Endodermal cell (in vitro differentiated cells): ENCODE measurements around the gene EDC4. TPM values are rescaled to one million over a fixed set of nuclear protein-coding genes. Genes with fewer than 3 reads are reported as not detected.

Source experiments
- DNase-seq: peaks from one replicate; pipeline ENCODE4 v3.0.0-alpha.2; 2017
- H3K27ac ChIP-seq: 2 replicates; pipeline ENCODE4 v1.5.1; 2013; ENCODE audit warnings: mild to moderate bottlenecking, low read depth, low read length, moderate library complexity
- H3K27me3 ChIP-seq: 2 replicates; pipeline ENCODE4 v1.6.1; 2013; ENCODE audit warnings: mild to moderate bottlenecking, low read length, moderate library complexity; ENCODE audit not compliant: insufficient read depth, control insufficient read depth, poor library complexity, severe bottlenecking
- H3K36me3 ChIP-seq: 2 replicates; pipeline ENCODE4 v1.7.0; 2013; ENCODE audit warnings: mild to moderate bottlenecking, low read length, moderate library complexity; ENCODE audit not compliant: control insufficient read depth, insufficient read depth
- H3K4me1 ChIP-seq: one replicate; pipeline ENCODE4 v1.7.0; 2013; ENCODE audit warnings: low read length; ENCODE audit not compliant: control insufficient read depth, insufficient read depth
- H3K4me3 ChIP-seq: 2 replicates; pipeline ENCODE4 v1.5.1; 2013; ENCODE audit warnings: mild to moderate bottlenecking, low read length, moderate library complexity
- H3K9ac ChIP-seq: 2 replicates; pipeline ENCODE4 v1.6.1; 2013; ENCODE audit warnings: mild to moderate bottlenecking, low read length, moderate library complexity; ENCODE audit not compliant: poor library complexity, severe bottlenecking; ENCODE audit errors: extremely low read depth
- H3K9me3 ChIP-seq: 2 replicates; pipeline ENCODE4 v1.6.1; 2013; ENCODE audit warnings: mild to moderate bottlenecking, low read length, moderate library complexity; ENCODE audit not compliant: control insufficient read depth
- H3K27ac Mint-ChIP-seq: 2 replicates; pipeline ENCODE4 v1.8.0; 2020; ENCODE audit warnings: mixed read lengths
- H3K27me3 Mint-ChIP-seq: 2 replicates; pipeline ENCODE4 v1.8.0; 2021; ENCODE audit warnings: mild to moderate bottlenecking, mixed read lengths; ENCODE audit not compliant: insufficient read depth
- H3K36me3 Mint-ChIP-seq: 2 replicates; pipeline ENCODE4 v1.8.0; 2020; ENCODE audit warnings: low read depth, mixed read lengths
- H3K4me1 Mint-ChIP-seq: 2 replicates; pipeline ENCODE4 v1.8.0; 2020; ENCODE audit warnings: mixed read lengths
- H3K4me3 Mint-ChIP-seq: 2 replicates; pipeline ENCODE4 v1.8.0; 2020; ENCODE audit warnings: mild to moderate bottlenecking, moderate library complexity, mixed read lengths
- H3K9me3 Mint-ChIP-seq: 2 replicates; pipeline ENCODE4 v1.8.0; 2020; ENCODE audit warnings: mild to moderate bottlenecking, mixed read lengths
- CTCF ChIP-seq: fragments of 200-600 bp; sonication (generic); conservative IDR thresholded peaks from 2 replicates; pipeline ENCODE4 v1.5.0; 2021; ENCODE audit warnings: antibody characterized with exemption, mild to moderate bottlenecking
- WGBS, 2 experiments: methylation state at CpG; one replicate each; pipeline versions ENCODE4 v1.1.5 to v1.1.7; 2013; ENCODE audit warnings: missing lambda C conversion rate in 2 of 2, mixed read lengths in 1 of 2; ENCODE audit not compliant: insufficient coverage in 1 of 2, insufficient read length in 1 of 2; 5-methylcytosine and 5-hydroxymethylcytosine counted together
- total RNA-seq, 2 donors: library from RNA; stranded (reverse); fragmentation: NEBNext Ultra II Directional in 1 of 2; extraction: Animal tissue kit (Norgen Biotek cat#: 25700) in 1 of 2; gene quantifications; 2 replicates in 1 of 2; 3 replicates in 1 of 2; pipeline ENCODE4 v1.2.1, GENCODE V29; 2021

The EDC4 gene
- total RNA-seq, 2 donors from 2014 or later: 69.2 to 74.3 TPM

- H3K36me3 ChIP-seq: peaks cover 61% of the 10 kb centered on the region
- H3K9me3 ChIP-seq: no peaks in the 10 kb centered on the region
- H3K27me3 ChIP-seq: no peaks in the 10 kb centered on the region
- no peaks in the 10 kb centered on the region for H3K27me3 Mint-ChIP-seq
- H3K27ac Mint-ChIP-seq: peak overlapping the region; percentile 30
- WGBS, 2 experiments: 76 to 86% methylated on average over 4 to 6 of the region's 6 CpGs
- H3K4me1 Mint-ChIP-seq: peaks cover 13% of the 10 kb centered on the region
- no peak overlapping the region for H3K4me3 ChIP-seq
- H3K27ac ChIP-seq: no peak overlapping the region
- peaks cover 41% of the 10 kb centered on the region for H3K36me3 Mint-ChIP-seq
- peaks cover 5% of the 10 kb centered on the region for H3K4me1 ChIP-seq
- no peak for DNase-seq
- TF ChIP-seq CTCF: no peak
- H3K9ac ChIP-seq: no peak overlapping the region
- H3K9me3 Mint-ChIP-seq: no peaks in the 10 kb centered on the region
- no peak overlapping the region for H3K4me3 Mint-ChIP-seq
These were observed 10.5 kb downstream of the EDC4 start for GRCh38 chr16:67883146-67883871.

GRCh38 chr16:67883872-67884261, 11.0 kb downstream of the EDC4 start:
- Histone ChIP-seq H3K9ac (no peak overlapping the region), H3K9me3 (no peaks in the 10 kb centered on the region), H3K4me1 (peaks cover 5% of the 10 kb centered on the region), H3K27ac (no peak overlapping the region), H3K4me3 (no peak overlapping the region), H3K27me3 (no peaks in the 10 kb centered on the region), H3K36me3 (peaks cover 55% of the 10 kb centered on the region)
- peak; percentile 97 for TF ChIP-seq CTCF
- peaks cover 16% of the 10 kb centered on the region for H3K4me1 Mint-ChIP-seq
- peaks cover 38% of the 10 kb centered on the region for H3K36me3 Mint-ChIP-seq
- H3K9me3 Mint-ChIP-seq: no peaks in the 10 kb centered on the region
- 65 to 76% methylated on average over 5 to 11 of the region's 11 CpGs for WGBS, 2 experiments
- no peak overlapping the region for H3K4me3 Mint-ChIP-seq
- DNase-seq: peak; percentile 93
- no peaks in the 10 kb centered on the region for H3K27me3 Mint-ChIP-seq
- H3K27ac Mint-ChIP-seq: peak overlapping the region; percentile 30

- peak within 1 kb of the TSS; percentile 83 for H3K27ac Mint-ChIP-seq
- no peaks in the 10 kb centered on the region for H3K27me3 Mint-ChIP-seq
- no peak within 1 kb of the TSS for H3K9ac ChIP-seq
- 22 to 27% methylated on average over 13 to 22 of the region's 22 CpGs for WGBS, 2 experiments
- peak within 1 kb of the TSS; percentile 42 for H3K4me3 Mint-ChIP-seq
- H3K4me3 ChIP-seq: no peak within 1 kb of the TSS
- no peak within 1 kb of the TSS for H3K27ac ChIP-seq
- peaks cover 16% of the 10 kb centered on the region for H3K4me1 Mint-ChIP-seq
- peak; percentile 98 for DNase-seq
- peaks cover 29% of the 10 kb centered on the region for H3K36me3 Mint-ChIP-seq
- H3K9me3 Mint-ChIP-seq: no peaks in the 10 kb centered on the region
- H3K4me1 ChIP-seq: peaks cover 5% of the 10 kb centered on the region
- H3K36me3 ChIP-seq: peaks cover 49% of the 10 kb centered on the region
- no peak for TF ChIP-seq CTCF
- H3K27me3 ChIP-seq: no peaks in the 10 kb centered on the region
- H3K9me3 ChIP-seq: no peaks in the 10 kb centered on the region
These were observed 11.8 kb downstream of the EDC4 start, which contains the start of gene NRN1L for GRCh38 chr16:67884684-67885083. Gene NRN1L, plus strand, starts transcription at chr16:67884885. Its CDS starts 19 bp downstream, at chr16:67884904.
